ENCODE measurements around the gene AAR2. TPM values are rescaled to one million over a fixed set of nuclear protein-coding genes. Genes with fewer than 3 reads are reported as not detected.

AAR2 gene
- polyA plus RNA-seq, 1 experiment = 54.4 TPM

DNA sequence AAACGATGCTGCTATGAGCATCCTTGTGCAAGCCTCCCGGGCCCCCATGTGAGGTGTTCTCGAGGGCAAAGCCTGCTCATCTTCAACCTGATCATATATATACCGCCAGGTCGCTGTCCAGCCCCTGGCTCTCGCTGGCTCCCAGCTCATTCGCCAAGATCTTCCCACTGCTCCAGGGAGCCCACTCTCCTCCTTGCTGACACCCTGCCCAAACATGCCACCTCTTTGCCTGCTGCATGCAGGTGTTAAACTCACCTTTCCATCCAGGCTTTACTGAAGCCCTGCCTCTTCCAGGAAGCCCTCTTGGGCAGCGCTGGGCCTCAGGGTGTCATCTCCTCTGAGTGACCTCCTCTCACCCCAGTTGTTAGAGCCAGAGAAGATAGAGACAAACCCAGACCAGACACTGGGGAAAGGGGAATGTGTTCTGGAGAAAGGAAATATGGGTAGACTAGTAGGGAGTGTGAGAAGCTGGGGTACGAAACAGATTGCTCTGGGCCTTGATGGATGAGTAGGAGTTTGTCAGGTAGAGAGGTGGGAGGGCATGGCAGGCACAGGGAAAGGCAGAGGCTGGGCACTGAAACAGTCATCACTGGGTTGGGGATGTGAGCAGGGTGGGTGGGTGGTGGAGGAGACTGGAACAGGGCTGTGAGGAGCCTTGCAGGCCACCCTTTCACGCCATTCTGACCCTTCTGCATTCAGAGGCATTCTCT, 68.7 kb downstream of the AAR2 start:
- H3K36me3 ChIP-seq (ENCODE audit: control insufficient read depth, insufficient read depth, low read length) = no peaks in the 10 kb centered on the region
- no peak for DNase-seq (ENCODE audit: low read depth)
- H3K27me3 ChIP-seq (ENCODE audit: control insufficient read depth, insufficient read depth, low read length) = peaks cover 57% of the 10 kb centered on the region
- ChIA-PET POLR2A (no interaction called here), CTCF (no interaction called here)
- TF ChIP-seq, protein P1, sequence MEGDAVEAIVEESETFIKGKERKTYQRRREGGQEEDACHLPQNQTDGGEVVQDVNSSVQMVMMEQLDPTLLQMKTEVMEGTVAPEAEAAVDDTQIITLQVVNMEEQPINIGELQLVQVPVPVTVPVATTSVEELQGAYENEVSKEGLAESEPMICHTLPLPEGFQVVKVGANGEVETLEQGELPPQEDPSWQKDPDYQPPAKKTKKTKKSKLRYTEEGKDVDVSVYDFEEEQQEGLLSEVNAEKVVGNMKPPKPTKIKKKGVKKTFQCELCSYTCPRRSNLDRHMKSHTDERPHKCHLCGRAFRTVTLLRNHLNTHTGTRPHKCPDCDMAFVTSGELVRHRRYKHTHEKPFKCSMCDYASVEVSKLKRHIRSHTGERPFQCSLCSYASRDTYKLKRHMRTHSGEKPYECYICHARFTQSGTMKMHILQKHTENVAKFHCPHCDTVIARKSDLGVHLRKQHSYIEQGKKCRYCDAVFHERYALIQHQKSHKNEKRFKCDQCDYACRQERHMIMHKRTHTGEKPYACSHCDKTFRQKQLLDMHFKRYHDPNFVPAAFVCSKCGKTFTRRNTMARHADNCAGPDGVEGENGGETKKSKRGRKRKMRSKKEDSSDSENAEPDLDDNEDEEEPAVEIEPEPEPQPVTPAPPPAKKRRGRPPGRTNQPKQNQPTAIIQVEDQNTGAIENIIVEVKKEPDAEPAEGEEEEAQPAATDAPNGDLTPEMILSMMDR (IDR thresholded peaks at IDR 0.05; ENCODE audit: insufficient read depth, low read depth, low read length) = no peak
- H3K4me3 ChIP-seq (ENCODE audit: low read depth, low read length) = no peak overlapping the region

DNA sequence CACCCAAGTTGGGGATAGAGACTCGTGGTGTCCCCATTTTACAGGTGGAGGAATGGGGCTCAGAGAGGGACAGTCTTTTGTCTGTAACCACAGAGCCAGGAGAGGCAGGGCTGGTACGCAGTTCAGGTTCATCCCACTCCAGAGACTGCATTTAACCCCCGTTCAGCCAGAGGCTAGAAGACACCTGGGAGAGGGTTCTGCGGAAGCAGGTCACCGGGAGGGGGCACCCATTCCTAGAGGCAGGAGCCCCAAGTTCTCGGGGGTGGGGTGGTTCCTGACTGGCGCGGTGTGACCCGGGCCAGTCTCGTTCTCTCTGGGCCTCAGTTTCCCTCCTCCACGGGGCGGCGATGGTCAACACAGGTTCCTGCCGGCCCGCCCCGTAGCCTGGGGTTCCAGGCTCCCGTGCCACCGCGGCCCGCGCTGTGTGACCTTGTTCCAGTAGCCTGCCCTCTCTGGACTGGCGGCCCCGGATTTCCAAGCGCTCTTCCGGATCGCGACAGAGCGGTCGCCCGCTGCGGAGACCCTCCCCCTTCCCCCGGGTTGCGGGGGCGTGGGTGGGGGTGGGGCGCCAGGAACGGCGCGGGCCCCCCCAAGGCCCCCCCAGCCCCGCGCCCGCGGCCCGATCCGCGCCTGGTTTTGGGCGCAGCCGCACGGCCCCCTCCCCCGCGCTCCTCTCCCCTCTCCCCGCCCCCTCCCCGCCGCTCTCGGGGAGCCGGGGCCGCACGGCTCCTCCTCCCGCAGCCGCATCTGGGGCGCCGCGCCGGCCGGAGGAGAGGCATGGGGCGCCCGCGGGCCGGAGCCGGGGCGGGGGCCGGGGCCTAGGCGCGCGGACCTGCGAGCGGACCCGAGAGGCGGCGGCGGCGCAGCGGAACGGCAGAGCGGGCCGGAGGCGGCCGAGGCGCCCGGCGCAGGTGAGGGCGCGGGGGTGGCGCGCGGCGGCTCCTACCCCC, 69.6 kb downstream of the AAR2 start, which contains the start of gene DLGAP4:
DLGAP4 (plus strand) TSS at position 738 of the 950 bp plus-strand sequence. CDS start 125,379 bp downstream, outside the sequence.
- no peak for DNase-seq (ENCODE audit: low read depth)
- TF ChIP-seq, protein P1 (IDR thresholded peaks at IDR 0.05; ENCODE audit: insufficient read depth, low read depth, low read length) = no peak
- ChIA-PET POLR2A (no interaction called here), CTCF (no interaction called here)
- no peak within 1 kb of the TSS for H3K4me3 ChIP-seq (ENCODE audit: low read depth, low read length)
- peaks cover 60% of the 10 kb centered on the region for H3K27me3 ChIP-seq (ENCODE audit: control insufficient read depth, insufficient read depth, low read length)
- no peaks in the 10 kb centered on the region for H3K36me3 ChIP-seq (ENCODE audit: control insufficient read depth, insufficient read depth, low read length)

Other genes with a start within 250 kb of the AAR2 start
- 12.4 and 20.2 TPM in 2 replicates for gene EPB41L1, start 81.7 kb upstream of the AAR2 start, polyA plus RNA-seq (2011; rRNA removed)
- gene DLGAP4, start 69.9 kb downstream of the AAR2 start, polyA plus RNA-seq (2011; rRNA removed) = 21.2 and 34.9 TPM in 2 replicates

Measured in BJ (cell line).